ENCODE data around the gene PIK3R4.

The PIK3R4 gene

DNA sequence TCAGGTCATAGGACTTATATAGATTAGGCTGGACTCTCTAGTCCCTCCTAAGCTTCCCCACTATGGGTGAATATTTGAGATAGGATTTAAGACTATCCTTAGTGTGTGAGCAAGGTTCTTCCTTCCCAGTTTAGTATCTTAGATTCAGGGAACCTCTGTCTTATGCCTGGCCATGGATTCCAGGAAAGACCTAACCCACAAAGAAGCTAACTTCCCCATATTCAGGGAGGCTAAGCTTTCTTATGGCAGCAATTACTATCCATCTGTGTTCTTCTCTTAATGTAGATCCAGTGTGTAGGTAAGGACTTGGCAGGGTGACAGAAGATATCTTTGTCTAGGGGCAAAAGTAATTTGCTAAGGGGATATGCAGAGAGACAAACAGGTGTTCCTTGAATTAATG, 25.5 kb upstream of the PIK3R4 start:
- no peaks in the 10 kb centered on the region for H3K9me3 ChIP-seq (ENCODE audit: control insufficient read depth, insufficient read depth, low read length)
- H3K4me3 ChIP-seq (ENCODE audit: low read length) = no peak overlapping the region
- no peaks in the 10 kb centered on the region for H3K79me2 ChIP-seq (ENCODE audit: control insufficient read depth, low read length)
- H3K9me2 ChIP-seq (replicated peaks; ENCODE audit: control insufficient read depth, low read length) = no peaks in the 10 kb centered on the region
- 0 out of 2 replicates have a peak, but pooled peaks cover 3% of the 10 kb centered on the region for H3K27me3 ChIP-seq (ENCODE audit: control insufficient read depth, low read length)
- no peak overlapping the region for H3K4me2 ChIP-seq (ENCODE audit: low read length)
- H3K36me3 ChIP-seq (ENCODE audit: control insufficient read depth, low read length) = no peaks in the 10 kb centered on the region
- no peak overlapping the region for H3K27ac ChIP-seq (ENCODE audit: low read depth, low read length)
- H4K20me1 ChIP-seq (ENCODE audit: control insufficient read depth, insufficient read depth, low read depth, low read length) = no peaks in the 10 kb centered on the region
- no peaks in the 10 kb centered on the region for H3K4me1 ChIP-seq (ENCODE audit: control insufficient read depth, low read length)
- TF ChIP-seq CTCF (IDR thresholded peaks at IDR 0.05; ENCODE audit: low read depth, low read length, poor library complexity, severe bottlenecking) (no peak), EZH2phosphoT487 (IDR thresholded peaks at IDR 0.05; ENCODE audit: borderline replicate concordance, low read length) (no peak)
- no peaks in the 10 kb centered on the region for H3F3A ChIP-seq (ENCODE audit: control insufficient read depth, insufficient read depth)

DNA sequence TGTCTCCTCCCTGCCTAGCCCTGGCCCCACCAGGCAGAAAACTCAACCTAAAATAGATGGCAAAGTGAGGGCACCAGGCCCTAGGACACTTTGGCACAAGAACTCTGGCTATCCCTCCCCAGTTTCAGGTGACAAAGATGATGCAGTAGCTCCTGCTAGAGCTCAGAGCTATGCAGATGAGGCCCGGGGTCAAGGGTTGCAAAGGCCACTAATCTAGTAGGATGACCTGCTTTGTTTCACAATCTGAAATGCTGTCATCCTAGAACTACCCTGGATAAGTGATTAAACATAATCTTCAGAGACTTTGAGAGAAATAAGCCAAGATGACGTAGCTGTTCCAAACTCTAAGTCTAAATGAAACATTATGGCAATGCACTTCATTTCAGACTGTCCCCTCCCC, 24.0 kb upstream of the PIK3R4 start:
- no peak for TF ChIP-seq CTCF (IDR thresholded peaks at IDR 0.05; ENCODE audit: low read depth, low read length, poor library complexity, severe bottlenecking)
- TF ChIP-seq EZH2phosphoT487 (IDR thresholded peaks at IDR 0.05; ENCODE audit: borderline replicate concordance, low read length) = no peak
- H3K9me3 ChIP-seq (ENCODE audit: control insufficient read depth, insufficient read depth, low read length) = no peaks in the 10 kb centered on the region
- no peak overlapping the region for H3K4me3 ChIP-seq (ENCODE audit: low read length)
- no peaks in the 10 kb centered on the region for H3K79me2 ChIP-seq (ENCODE audit: control insufficient read depth, low read length)
- H3K4me2 ChIP-seq (ENCODE audit: low read length) = no peak overlapping the region
- H3K4me1 ChIP-seq (ENCODE audit: control insufficient read depth, low read length) = no peaks in the 10 kb centered on the region
- no peaks in the 10 kb centered on the region for H3K36me3 ChIP-seq (ENCODE audit: control insufficient read depth, low read length)
- no peaks in the 10 kb centered on the region for H3F3A ChIP-seq (ENCODE audit: control insufficient read depth, insufficient read depth)
- no peaks in the 10 kb centered on the region for H4K20me1 ChIP-seq (ENCODE audit: control insufficient read depth, insufficient read depth, low read depth, low read length)
- H3K9me2 ChIP-seq (replicated peaks; ENCODE audit: control insufficient read depth, low read length) = no peaks in the 10 kb centered on the region
- no peaks in the 10 kb centered on the region for H3K27me3 ChIP-seq (ENCODE audit: control insufficient read depth, low read length)
- no peak overlapping the region for H3K27ac ChIP-seq (ENCODE audit: low read depth, low read length)

- Histone ChIP-seq H3K9me3 (ENCODE audit: control insufficient read depth, insufficient read depth, low read length) (no peaks in the 10 kb centered on the region), H3K27ac (ENCODE audit: low read depth, low read length) (no peak overlapping the region), H3F3A (ENCODE audit: control insufficient read depth, insufficient read depth) (no peaks in the 10 kb centered on the region), H3K9me2 (replicated peaks; ENCODE audit: control insufficient read depth, low read length) (no peaks in the 10 kb centered on the region), H3K4me2 (ENCODE audit: low read length) (no peak overlapping the region), H3K36me3 (ENCODE audit: control insufficient read depth, low read length) (no peaks in the 10 kb centered on the region), H4K20me1 (ENCODE audit: control insufficient read depth, insufficient read depth, low read depth, low read length) (no peaks in the 10 kb centered on the region), H3K79me2 (ENCODE audit: control insufficient read depth, low read length) (no peaks in the 10 kb centered on the region), H3K4me3 (ENCODE audit: low read length) (no peak overlapping the region), H3K4me1 (ENCODE audit: control insufficient read depth, low read length) (peaks cover 5% of the 10 kb centered on the region; the same call in 1 of the 2 replicates), H3K27me3 (ENCODE audit: control insufficient read depth, low read length) (no peaks in the 10 kb centered on the region)
- TF ChIP-seq EZH2phosphoT487 (IDR thresholded peaks at IDR 0.05; ENCODE audit: borderline replicate concordance, low read length) = no peak
- no peak for TF ChIP-seq CTCF (IDR thresholded peaks at IDR 0.05; ENCODE audit: low read depth, low read length, poor library complexity, severe bottlenecking)
These were observed 15.2 kb upstream of the PIK3R4 start for GRCh38 chr3:130761730-130762311.
